ENCODE measurements around the gene ZNF575.
"Not testable (repeated sequence)": the region's sequence is repeated elsewhere in the genome, so short reads cannot be mapped to it uniquely, and the experiment has no call there.

ZNF575 gene

DNA sequence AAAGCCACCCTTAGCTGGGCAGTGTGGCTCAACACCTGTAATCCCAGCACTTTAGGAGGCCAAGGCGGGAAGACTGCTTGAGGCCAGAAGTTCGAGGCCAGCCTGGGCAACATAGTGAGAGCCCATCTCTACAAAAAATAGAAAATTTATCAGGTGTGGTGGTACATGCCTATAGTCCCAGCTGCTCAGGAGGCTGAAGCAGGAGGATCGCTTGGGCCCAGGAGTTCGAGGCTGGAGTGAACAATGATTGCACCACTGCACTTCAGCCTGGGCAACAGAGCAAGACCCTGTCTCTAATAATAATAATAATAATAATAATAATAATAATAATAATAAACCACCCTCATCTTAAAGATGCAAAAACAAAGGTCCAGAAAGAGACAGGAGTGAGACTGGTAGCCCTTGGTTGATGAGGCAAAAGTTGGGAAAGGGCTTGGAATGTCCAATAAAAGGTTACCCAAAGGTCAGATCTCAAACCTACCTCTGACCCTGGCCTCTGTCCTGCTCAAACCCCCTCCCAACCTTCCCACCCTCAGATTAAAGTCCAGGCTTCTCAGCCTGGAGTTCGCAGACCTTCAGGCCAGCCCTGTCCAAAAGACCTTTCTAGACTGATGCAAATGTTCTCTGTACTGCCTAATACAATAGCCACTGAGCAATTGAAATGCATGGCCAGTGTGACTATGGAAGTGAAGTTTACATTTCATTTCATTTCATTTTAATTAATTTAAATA lies 9.1 kb downstream of the ZNF575 start:
- no peaks in the 10 kb centered on the region for H3K4me1 Mint-ChIP-seq
- H3K36me3 Mint-ChIP-seq, result peaks cover 57 to 74% of the 10 kb centered on the region in 2 donors
- peaks cover 4 to 5% of the 10 kb centered on the region in 2 donors for H3K9me3 Mint-ChIP-seq
- DNase-seq, result no peak
- no peak for ATAC-seq (replicated peaks)
- H3K4me3 Mint-ChIP-seq, result no peak overlapping the region
- H3K27me3 Mint-ChIP-seq, result no peaks in the 10 kb centered on the region
- no peak overlapping the region for H3K27ac Mint-ChIP-seq

DNA sequence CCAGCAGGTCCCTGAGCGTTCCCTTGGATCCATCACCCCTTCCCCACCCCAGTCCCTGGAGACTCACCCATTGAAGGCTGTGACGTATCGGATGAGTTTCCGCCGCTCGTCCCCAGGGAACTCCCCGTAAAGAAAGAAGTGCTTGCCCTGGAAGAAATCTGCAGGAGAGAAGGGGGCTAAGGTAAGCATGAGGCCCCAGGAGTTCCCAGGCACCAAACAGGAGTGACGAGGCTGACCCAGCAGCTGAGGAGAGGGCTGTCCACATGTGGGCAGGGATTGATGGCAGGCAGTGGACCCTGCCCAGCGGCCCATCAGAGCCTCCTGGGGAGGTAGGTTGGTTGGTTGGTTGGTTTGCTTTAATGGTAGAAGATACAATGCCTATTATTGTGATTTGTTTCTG lies 11.1 kb downstream of the ZNF575 start:
- Mint-ChIP-seq H3K9me3 (peaks cover 3% of the 10 kb centered on the region in 2 donors), H3K27me3 (no peaks in the 10 kb centered on the region), H3K4me3 (no peak overlapping the region), H3K36me3 (peaks cover 46 to 63% of the 10 kb centered on the region in 2 donors), H3K4me1 (no peaks in the 10 kb centered on the region), H3K27ac (no peak overlapping the region)
- ATAC-seq (replicated peaks), result no peak
- DNase-seq, result no peak

DNA sequence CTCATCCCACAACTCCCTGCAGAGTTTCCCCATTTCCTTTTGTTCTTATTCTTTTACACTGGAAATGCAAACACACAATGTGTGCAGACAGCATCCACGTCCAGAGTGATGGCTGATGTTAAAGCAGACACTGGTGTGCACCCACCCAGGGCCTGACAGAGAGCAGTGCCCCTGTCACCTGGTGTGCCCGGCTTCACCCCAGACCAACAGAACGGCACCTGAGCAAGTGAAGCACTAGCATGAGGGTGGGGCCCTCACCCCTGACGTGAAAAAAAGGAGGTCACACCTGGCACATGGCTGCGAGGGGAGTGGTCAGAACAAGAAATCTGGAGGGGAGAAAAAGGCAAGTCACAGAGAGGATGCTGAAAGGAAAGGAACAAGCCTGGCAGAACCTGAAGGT lies 12.3 kb downstream of the ZNF575 start:
- Mint-ChIP-seq H3K27ac (peak overlapping the region; percentile 42), H3K36me3 (peaks cover 45 to 58% of the 10 kb centered on the region in 2 donors), H3K4me3 (no peak overlapping the region), H3K4me1 (no peaks in the 10 kb centered on the region), H3K27me3 (no peaks in the 10 kb centered on the region), H3K9me3 (no peaks in the 10 kb centered on the region)
- ATAC-seq (replicated peaks) (no peak), DNase-seq (no peak)

DNA sequence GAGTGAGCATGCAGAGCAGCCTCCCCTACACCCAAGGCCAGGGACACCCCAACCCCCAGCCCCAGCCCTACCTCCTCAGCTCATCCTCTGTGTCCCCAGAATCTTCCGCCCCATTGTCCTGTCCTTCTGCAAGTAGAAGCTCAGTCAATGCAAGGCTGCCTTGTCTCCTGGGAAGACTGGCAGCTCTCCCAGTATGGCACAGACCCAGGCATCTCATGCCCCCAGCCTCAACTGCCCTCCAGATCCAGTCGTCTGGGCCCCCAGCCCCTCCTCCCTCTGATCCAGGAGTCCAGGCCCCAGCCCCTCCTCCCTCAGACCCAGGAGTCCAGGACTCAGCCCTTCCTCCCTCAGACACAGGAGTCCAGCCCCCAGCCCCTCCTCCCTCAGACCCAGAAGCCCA lies 13.0 kb downstream of the ZNF575 start:
- Mint-ChIP-seq H3K27me3 (no peaks in the 10 kb centered on the region), H3K4me1 (no peaks in the 10 kb centered on the region), H3K27ac (no peak overlapping the region), H3K4me3 (no peak overlapping the region), H3K9me3 (no peaks in the 10 kb centered on the region), H3K36me3 (peaks cover 46 to 59% of the 10 kb centered on the region in 2 donors)
- ATAC-seq (replicated peaks) (no peak), DNase-seq (no peak)

DNA sequence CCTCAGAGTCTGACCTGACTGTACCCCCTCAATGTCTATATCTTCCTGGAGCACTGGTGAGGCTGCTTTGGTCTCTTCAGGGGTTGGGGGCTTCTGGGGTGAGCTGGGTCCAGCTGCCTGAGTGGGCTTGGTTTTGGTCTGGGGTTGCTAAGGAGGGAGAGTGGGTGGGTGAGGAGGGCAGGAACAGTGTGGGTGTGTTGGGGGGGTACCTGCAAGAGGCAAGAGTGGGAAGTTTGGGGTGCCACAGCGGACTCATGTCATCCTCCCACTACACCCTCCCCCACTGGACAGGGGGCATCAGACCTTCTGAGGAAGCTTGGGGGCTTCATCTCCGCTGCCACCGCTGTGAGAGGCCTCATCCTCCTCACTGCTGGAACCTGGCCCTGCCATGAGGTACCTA lies 13.6 kb downstream of the ZNF575 start:
- peaks cover 49 to 61% of the 10 kb centered on the region in 2 donors for H3K36me3 Mint-ChIP-seq
- H3K4me3 Mint-ChIP-seq, result no peak overlapping the region

DNA sequence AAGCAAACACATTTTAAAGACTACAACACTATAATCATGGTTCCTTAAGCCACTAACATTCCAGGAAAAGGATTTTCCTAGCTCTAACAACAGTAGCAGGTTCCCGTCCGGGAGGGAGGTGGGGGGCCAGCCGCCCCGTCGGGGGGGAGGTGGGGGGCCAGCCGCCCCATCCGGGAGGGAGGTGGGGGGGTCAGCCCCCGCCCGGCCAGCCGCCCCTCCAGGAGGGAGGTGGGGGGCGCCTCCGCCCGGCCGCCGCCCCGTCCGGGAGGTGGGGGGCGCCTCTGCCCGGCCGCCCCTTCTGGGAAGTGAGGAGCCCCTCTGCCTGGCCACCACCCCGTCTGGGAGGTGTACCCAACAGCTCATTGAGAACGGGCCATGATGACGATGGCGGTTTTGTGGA lies 14.9 kb downstream of the ZNF575 start:
- H3K27me3 Mint-ChIP-seq, result not testable (repeated sequence)

More for the DNA sequence above, 13.6 kb downstream of the ZNF575 start:
- no peaks in the 10 kb centered on the region for H3K9me3 Mint-ChIP-seq
- ATAC-seq (replicated peaks), result no peak
- H3K27me3 Mint-ChIP-seq, result no peaks in the 10 kb centered on the region
- H3K4me1 Mint-ChIP-seq, result peaks cover 0 to under 1% of the 10 kb centered on the region in 2 donors
- H3K27ac Mint-ChIP-seq, result no peak overlapping the region
- no peak for DNase-seq

DNA sequence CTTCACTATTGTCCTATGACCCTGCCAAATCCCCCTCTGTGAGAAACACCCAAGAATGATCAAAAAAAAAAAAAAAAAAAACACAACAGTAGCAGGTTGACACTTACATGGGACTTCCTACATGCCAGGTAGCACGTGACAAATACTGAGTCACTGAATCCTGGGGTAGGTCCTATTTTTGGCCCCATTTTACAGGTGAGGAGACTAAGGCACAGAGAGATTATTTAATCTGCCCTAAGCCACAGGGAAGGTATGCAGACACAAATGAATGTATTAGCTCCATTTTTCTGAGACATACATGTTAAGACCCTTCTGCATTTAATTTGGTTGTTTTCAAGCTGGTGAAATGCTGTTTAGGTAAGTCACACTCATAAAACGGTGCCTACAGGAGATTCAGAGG lies 15.7 kb downstream of the ZNF575 start:
- H3K4me3 Mint-ChIP-seq, result no peak overlapping the region
- no peak for ATAC-seq (replicated peaks)
- no peak for DNase-seq
- H3K4me1 Mint-ChIP-seq, result peaks cover 0 to 2% of the 10 kb centered on the region in 2 donors
- H3K36me3 Mint-ChIP-seq, result peaks cover 46 to 61% of the 10 kb centered on the region in 2 donors
- H3K9me3 Mint-ChIP-seq, result no peaks in the 10 kb centered on the region
- H3K27me3 Mint-ChIP-seq, result no peaks in the 10 kb centered on the region
- H3K27ac Mint-ChIP-seq, result no peak overlapping the region

More for the DNA sequence above, 14.9 kb downstream of the ZNF575 start:
- not testable (repeated sequence) for H3K4me3 Mint-ChIP-seq; ATAC-seq (replicated peaks); H3K9me3 Mint-ChIP-seq; H3K4me1 Mint-ChIP-seq; H3K27ac Mint-ChIP-seq; DNase-seq
- peaks cover 47 to 64% of the 10 kb centered on the region in 2 donors for H3K36me3 Mint-ChIP-seq

DNA sequence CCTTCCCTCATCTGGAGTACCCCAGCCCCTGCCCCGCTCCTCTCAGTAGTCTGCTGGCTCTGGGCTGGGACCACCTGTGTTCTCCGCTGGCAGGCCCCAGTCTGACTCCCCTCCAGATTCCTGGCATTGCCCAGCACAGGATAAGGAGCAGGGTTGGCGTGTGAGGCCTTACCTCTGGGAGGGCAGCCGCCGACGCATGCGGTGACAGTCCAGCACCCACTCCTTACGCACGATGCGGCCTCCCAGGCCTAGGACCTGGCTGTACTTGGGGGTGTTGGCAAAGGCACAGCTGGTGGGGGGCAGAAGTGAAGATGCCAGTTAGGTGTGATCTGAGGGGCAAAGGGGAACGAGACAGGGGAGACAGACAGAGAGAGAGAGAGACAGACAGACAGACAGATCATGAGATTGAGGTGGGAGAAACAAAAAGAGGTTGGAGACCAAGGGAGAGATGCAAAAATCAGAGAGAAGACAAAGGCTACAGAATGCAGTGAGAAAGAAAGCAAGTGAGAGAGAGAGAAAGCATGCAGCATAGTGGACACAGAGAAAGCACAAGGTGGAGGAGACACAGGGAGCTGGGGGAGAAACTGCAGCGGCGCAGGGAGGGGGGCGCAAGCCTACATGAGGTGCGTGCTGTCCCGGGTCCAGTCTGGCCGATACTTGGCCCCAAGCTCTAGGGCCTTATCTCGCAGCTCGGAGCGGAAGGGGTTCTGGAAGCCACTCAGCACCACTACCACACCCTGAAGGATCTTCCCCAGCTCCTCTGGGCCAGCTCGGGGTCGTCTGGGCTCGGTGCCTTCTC lies 18.6 kb downstream of the ZNF575 start:
- peak overlapping the region; percentile 25 for H3K27ac Mint-ChIP-seq
- H3K4me1 Mint-ChIP-seq, result peaks cover 8 to 9% of the 10 kb centered on the region in 2 donors
- H3K9me3 Mint-ChIP-seq, result no peaks in the 10 kb centered on the region
- no peak overlapping the region for H3K4me3 Mint-ChIP-seq
- H3K27me3 Mint-ChIP-seq, result no peaks in the 10 kb centered on the region
- peaks cover 48 to 57% of the 10 kb centered on the region in 2 donors for H3K36me3 Mint-ChIP-seq
- DNase-seq (no peak), ATAC-seq (replicated peaks) (no peak)

DNA sequence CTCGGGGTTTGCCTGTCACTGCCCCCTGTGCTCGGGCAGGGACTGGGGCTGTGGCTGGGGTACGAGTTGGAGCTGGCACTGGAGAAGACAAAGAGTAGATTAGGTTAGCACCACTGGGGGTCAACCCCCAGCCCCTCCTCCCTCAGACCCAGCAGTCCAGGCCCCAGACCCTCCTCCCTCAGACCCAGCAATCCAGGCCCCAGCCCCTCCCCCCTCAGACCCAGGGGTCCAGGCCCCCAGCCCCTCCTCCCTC lies 19.1 kb downstream of the ZNF575 start:
- Mint-ChIP-seq H3K27ac (peak overlapping the region; percentile 25), H3K4me3 (no peak overlapping the region), H3K9me3 (no peaks in the 10 kb centered on the region), H3K36me3 (peaks cover 48 to 57% of the 10 kb centered on the region in 2 donors), H3K4me1 (peaks cover 8 to 9% of the 10 kb centered on the region in 2 donors), H3K27me3 (no peaks in the 10 kb centered on the region)
- DNase-seq, result no peak
- ATAC-seq (replicated peaks), result no peak

DNA sequence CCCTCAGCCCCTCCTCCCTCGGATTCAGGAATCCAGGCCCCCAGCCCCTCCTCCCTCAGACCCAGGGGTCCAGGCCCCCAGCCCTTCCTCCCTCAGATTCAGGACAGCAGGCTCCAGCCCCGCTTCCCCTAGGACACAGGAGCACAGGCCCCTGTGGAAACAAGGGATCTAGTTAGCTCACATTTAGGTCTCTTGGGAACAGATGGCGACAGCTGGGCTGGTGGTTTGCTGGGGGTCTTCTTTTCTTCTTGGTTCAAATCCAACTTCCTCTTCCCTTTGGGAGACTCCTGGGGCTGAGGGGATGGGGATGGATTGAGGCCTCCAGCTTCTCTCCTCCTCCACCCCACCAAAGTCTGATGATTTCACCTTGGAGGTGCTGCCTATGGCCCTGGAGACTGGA lies 19.6 kb downstream of the ZNF575 start:
- no peaks in the 10 kb centered on the region for H3K9me3 Mint-ChIP-seq
- peaks cover 48 to 57% of the 10 kb centered on the region in 2 donors for H3K36me3 Mint-ChIP-seq
- H3K4me1 Mint-ChIP-seq, result peaks cover 8 to 9% of the 10 kb centered on the region in 2 donors
- DNase-seq (no peak), ATAC-seq (replicated peaks) (no peak)
- no peaks in the 10 kb centered on the region for H3K27me3 Mint-ChIP-seq
- no peak overlapping the region for H3K27ac Mint-ChIP-seq
- H3K4me3 Mint-ChIP-seq, result no peak overlapping the region

DNA sequence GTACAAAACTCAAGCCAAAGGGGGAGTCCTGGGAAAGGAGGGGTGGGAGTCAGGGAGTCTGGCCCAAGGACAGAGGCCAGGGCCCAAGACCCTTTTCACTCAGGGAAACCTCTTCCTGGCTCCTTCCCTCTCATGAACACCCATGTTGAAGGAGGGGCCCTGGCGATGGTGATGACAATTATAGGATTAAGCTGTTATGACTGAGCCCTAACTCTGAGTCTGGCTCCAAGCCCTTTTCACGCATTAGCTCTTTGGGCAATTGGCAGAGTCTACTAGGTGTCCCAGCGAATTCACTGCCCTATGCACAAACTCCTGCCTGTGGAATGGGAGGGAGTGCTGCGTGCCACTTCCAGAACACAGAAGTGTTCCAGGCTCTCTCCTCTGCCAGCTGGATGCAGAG lies 20.7 kb downstream of the ZNF575 start:
- Mint-ChIP-seq H3K36me3 (peaks cover 48 to 53% of the 10 kb centered on the region in 2 donors), H3K27ac (no peak overlapping the region), H3K4me1 (peaks cover 8 to 9% of the 10 kb centered on the region in 2 donors), H3K27me3 (no peaks in the 10 kb centered on the region), H3K4me3 (no peak overlapping the region), H3K9me3 (no peaks in the 10 kb centered on the region)
- ATAC-seq (replicated peaks), result no peak
- no peak for DNase-seq

DNA sequence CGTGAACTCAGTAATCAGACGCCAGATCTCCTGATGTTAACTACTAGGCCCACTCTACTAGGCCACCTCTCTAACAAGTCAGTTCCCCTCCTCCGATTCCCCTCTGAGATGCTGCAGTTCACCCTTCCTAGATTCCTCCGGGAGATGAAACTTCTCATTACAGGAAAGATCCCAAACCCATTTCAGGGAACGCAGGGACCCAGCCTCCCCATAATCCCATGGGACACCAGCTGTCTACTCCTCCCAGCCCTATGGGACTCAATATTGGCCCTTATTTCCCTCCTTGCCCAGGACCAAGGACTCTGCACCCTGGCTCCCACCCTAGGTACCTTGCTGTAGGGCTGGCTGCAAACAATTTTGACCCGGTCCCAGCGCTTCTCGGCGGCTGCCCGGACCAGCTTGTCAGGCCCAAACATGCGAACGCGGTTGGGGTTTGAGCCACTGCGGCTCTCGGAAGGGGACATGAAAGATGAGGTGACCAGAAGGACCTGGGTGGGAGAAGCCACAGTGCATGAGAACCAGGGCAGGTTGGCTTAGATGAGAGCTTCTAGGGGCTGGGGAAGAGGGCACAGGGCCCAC lies 21.4 kb downstream of the ZNF575 start:
- ATAC-seq (replicated peaks), result no peak
- Mint-ChIP-seq H3K27me3 (no peaks in the 10 kb centered on the region), H3K9me3 (no peaks in the 10 kb centered on the region), H3K36me3 (peaks cover 45 to 51% of the 10 kb centered on the region in 2 donors), H3K27ac (no peak overlapping the region), H3K4me1 (peaks cover 8 to 9% of the 10 kb centered on the region in 2 donors), H3K4me3 (no peak overlapping the region)
- DNase-seq, result no peak

DNA sequence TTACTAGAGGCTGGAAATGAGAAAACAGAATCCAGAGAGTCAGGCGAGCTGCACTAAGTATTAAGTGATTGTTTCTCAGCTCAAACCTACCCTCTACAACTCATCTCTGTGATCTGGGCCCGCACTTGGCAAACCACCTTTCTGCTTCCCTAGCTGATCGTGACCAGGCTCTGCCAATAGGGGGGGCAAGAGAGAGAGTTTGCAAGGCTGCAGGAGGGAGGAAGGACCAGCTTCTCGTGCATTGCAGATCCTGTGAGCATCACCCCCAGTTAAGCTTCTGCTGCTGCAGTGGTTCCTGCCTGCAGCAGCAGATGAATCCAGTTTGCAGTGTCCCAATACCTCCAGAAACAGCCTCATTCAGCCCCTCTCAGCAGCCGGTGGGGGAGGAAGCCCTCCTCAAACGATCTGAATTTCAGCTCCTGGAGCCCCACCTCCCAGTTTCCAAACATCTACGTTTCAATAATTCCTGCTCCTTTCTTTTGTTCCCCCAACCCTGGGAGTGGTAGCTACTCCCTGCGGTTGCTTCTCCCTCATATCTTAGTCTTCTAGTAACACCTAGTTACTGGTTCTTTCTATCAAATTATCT lies 22.3 kb downstream of the ZNF575 start:
- Mint-ChIP-seq H3K4me1 (peaks cover 11 to 12% of the 10 kb centered on the region in 2 donors), H3K36me3 (peaks cover 38 to 46% of the 10 kb centered on the region in 2 donors), H3K4me3 (no peak overlapping the region), H3K27me3 (no peaks in the 10 kb centered on the region), H3K9me3 (no peaks in the 10 kb centered on the region), H3K27ac (peak overlapping the region; percentile 47)
- ATAC-seq (replicated peaks) (peak; percentile 86 to 88), DNase-seq (peak; percentile 56)

DNA sequence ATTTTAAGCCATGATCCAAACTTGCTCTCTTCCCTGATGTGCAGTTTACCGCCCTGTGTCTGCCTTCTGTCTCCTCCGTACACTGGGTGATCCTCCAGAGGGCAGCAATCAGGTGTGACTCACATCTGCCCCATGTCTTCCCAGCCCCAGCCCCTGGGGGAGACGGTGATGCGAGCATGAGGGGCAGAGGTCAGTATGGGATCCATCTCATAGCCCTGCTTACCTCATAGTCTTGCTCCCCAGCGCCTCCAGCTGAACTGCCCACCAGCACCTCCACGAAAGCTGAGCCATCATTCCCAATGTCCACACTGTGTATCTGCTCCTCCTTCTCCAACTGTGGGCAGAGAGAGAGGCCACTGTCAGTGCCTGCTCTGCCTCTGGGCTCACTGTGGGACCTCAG lies 27.7 kb downstream of the ZNF575 start:
- no peak overlapping the region for H3K4me3 Mint-ChIP-seq
- H3K36me3 Mint-ChIP-seq, result peaks cover 20 to 37% of the 10 kb centered on the region in 2 donors
- peak overlapping the region; percentile 59 for H3K27ac Mint-ChIP-seq
- H3K27me3 Mint-ChIP-seq, result no peaks in the 10 kb centered on the region
- peaks cover 39 to 57% of the 10 kb centered on the region in 2 donors for H3K4me1 Mint-ChIP-seq
- peaks cover 0 to 3% of the 10 kb centered on the region in 2 donors for H3K9me3 Mint-ChIP-seq
- ATAC-seq (replicated peaks) (no peak), DNase-seq (no peak)
